Gastrocnemius medialis (tissue), 4 donors: ENCODE results near the gene TUT4. TPM values are rescaled to one million over a fixed set of nuclear protein-coding genes. Genes with fewer than 3 reads are reported as not detected.

Source experiments
- ATAC-seq, 2 donors: fragments of 150-250 bp; one replicate each; pipeline ENCODE4 v1.9.1; 2016
- DNase-seq, 2 donors: peaks; one replicate each; pipeline ENCODE4 v3.0.0-alpha.2; 2019
- H3K27ac ChIP-seq, 4 donors: fragments of 200-600 bp; sonication (generic); 1 replicate in 1 of 4; 2 replicates in 3 of 4; pipeline ENCODE4 v1.5.1; 2016 to 2018; ENCODE audit warnings: mild to moderate bottlenecking in 2 of 4, moderate library complexity in 1 of 4
- H3K27me3 ChIP-seq, 3 donors: fragments of 200-600 bp; sonication (generic) in 2 of 3; 1 replicate in 1 of 3; 2 replicates in 2 of 3; pipeline versions ENCODE4 v1.5.1 to v1.6.0; 2016 to 2019; ENCODE audit warnings: mild to moderate bottlenecking in 1 of 3, moderate library complexity in 1 of 3
- H3K36me3 ChIP-seq, 2 donors: fragments of 200-600 bp; sonication (generic) in 1 of 2; one replicate each; pipeline ENCODE4 v1.5.1; 2017 to 2018
- H3K4me1 ChIP-seq, 2 donors: fragments of 200-600 bp; sonication (generic) in 1 of 2; one replicate each; pipeline ENCODE4 v1.5.1; 2016 to 2017; ENCODE audit warnings: mild to moderate bottlenecking in 2 of 2
- H3K4me3 ChIP-seq, 4 donors: fragments of 200-600 bp; sonication (generic) in 3 of 4; 1 replicate in 1 of 4; 2 replicates in 3 of 4; pipeline ENCODE4 v1.5.1; 2016 to 2019; ENCODE audit warnings: mild to moderate bottlenecking in 2 of 4
- H3K9me3 ChIP-seq, 3 donors: fragments of 200-600 bp; sonication (generic) in 2 of 3; 1 replicate in 1 of 3; 2 replicates in 2 of 3; pipeline ENCODE4 v1.5.1; 2016 to 2019
- CTCF ChIP-seq, 5 experiments: fragments of 450-650 bp in 3 of 5; fragments of 200-600 bp in 2 of 5; sonication (generic) in 2 of 5; IDR thresholded peaks in 4 of 5; conservative IDR thresholded peaks in 1 of 5; 1 replicate in 4 of 5; 2 replicates in 1 of 5; pipeline ENCODE4 v1.5.1; 2016 to 2019; ENCODE audit warnings: antibody characterized with exemption in 5 of 5, mild to moderate bottlenecking in 3 of 5, moderate library complexity in 3 of 5
- POLR2A ChIP-seq, 2 donors: fragments of 450-650 bp; IDR thresholded peaks; one replicate each; pipeline ENCODE4 v1.6.1; 2017; ENCODE audit warnings: antibody characterized with exemption in 2 of 2, mild to moderate bottlenecking in 2 of 2, moderate library complexity in 2 of 2
- in situ Hi-C, 4 donors: fragments of 200-750 bp; cut with MboI; loops; one replicate each; pipeline versions ENCODE4 v1.15.0 to v1.8.0; 2017; ENCODE audit warnings: low sequenced_read_pairs in 4 of 4
- intact Hi-C: fragments of 100-400 bp; cut with DNase I; formaldehyde crosslinking; loops from one replicate; pipeline ENCODE4 v1.15.1; 2023; ENCODE audit warnings: low total_unique reads
- total RNA-seq, 4 donors: library from RNA; depleted of rRNA; stranded (reverse); fragments of >200 nt; gene quantifications; one replicate each; pipeline versions ENCODE4 v1.1.0 to v1.2.3, GENCODE V29; 2016

Gene TUT4
- total RNA-seq, 4 donors from 2014 or later: 51.7 to 152 (median 67.5) TPM

- DNase-seq (no peak), ATAC-seq (no peak)
- Histone ChIP-seq H3K4me1 (no peaks in the 10 kb centered on the region), H3K4me3 (no peak overlapping the region), H3K9me3 (no peaks in the 10 kb centered on the region), H3K27me3 (no peaks in the 10 kb centered on the region), H3K27ac (no peak overlapping the region), H3K36me3 (no peaks in the 10 kb centered on the region)
- intact Hi-C loops: no loop called here
- TF ChIP-seq POLR2A (IDR thresholded peaks at IDR 0.05): no peak
- in situ Hi-C loops: no loop called here
Observed at GRCh38 chr1:52576074-52576473, 23.2 kb upstream of the TUT4 start.

GRCh38 chr1:52574594-52574993 is 21.7 kb upstream of the TUT4 start:
- no peaks in the 10 kb centered on the region for H3K36me3 ChIP-seq
- in situ Hi-C loops: no loop called here

GRCh38 chr1:52572387-52572786 is 19.5 kb upstream of the TUT4 start:
- TF ChIP-seq POLR2A (IDR thresholded peaks at IDR 0.05) (no peak), CTCF (IDR thresholded peaks at IDR 0.05 in 4 of 5, conservative IDR thresholded peaks at IDR 0.05 in 1 of 5) (no peak)
- intact Hi-C loops: no loop called here
- no peaks in the 10 kb centered on the region for H3K27me3 ChIP-seq
- peaks cover 0 to 9% of the 10 kb centered on the region in 2 donors for H3K4me1 ChIP-seq
- in situ Hi-C loops: no loop called here
- H3K9me3 ChIP-seq: no peaks in the 10 kb centered on the region
- no peaks in the 10 kb centered on the region for H3K36me3 ChIP-seq
- H3K4me3 ChIP-seq: no peak overlapping the region
- DNase-seq (no peak), ATAC-seq (no peak)
- H3K27ac ChIP-seq: no peak overlapping the region

More at GRCh38 chr1:52574594-52574993, 21.7 kb upstream of the TUT4 start:
- Histone ChIP-seq H3K4me1 (peaks cover 0 to 3% of the 10 kb centered on the region in 2 donors), H3K4me3 (no peak overlapping the region), H3K27ac (no peak overlapping the region), H3K27me3 (no peaks in the 10 kb centered on the region), H3K9me3 (no peaks in the 10 kb centered on the region)
- intact Hi-C loops: no loop called here
- no peak for ATAC-seq
- TF ChIP-seq CTCF (IDR thresholded peaks at IDR 0.05 in 4 of 5, conservative IDR thresholded peaks at IDR 0.05 in 1 of 5) (no peak), POLR2A (IDR thresholded peaks at IDR 0.05) (no peak)
- no peak for DNase-seq

GRCh38 chr1:52571783-52572182 is 18.9 kb upstream of the TUT4 start:
- H3K4me1 ChIP-seq: peaks cover 0 to 9% of the 10 kb centered on the region in 2 donors
- no peak overlapping the region for H3K27ac ChIP-seq
- H3K36me3 ChIP-seq: no peaks in the 10 kb centered on the region
- intact Hi-C loops (no loop called here), in situ Hi-C loops (no loop called here)
- H3K9me3 ChIP-seq: no peaks in the 10 kb centered on the region
- no peak for TF ChIP-seq POLR2A (IDR thresholded peaks at IDR 0.05)
- no peak for TF ChIP-seq CTCF (IDR thresholded peaks at IDR 0.05 in 4 of 5, conservative IDR thresholded peaks at IDR 0.05 in 1 of 5)
- no peak for ATAC-seq
- no peak for DNase-seq
- no peaks in the 10 kb centered on the region for H3K27me3 ChIP-seq
- no peak overlapping the region for H3K4me3 ChIP-seq

- in situ Hi-C loops: no loop called here
- no peak for DNase-seq
- Histone ChIP-seq H3K4me3 (no peak overlapping the region), H3K27ac (no peak overlapping the region), H3K36me3 (no peaks in the 10 kb centered on the region), H3K9me3 (no peaks in the 10 kb centered on the region), H3K27me3 (no peaks in the 10 kb centered on the region), H3K4me1 (peaks cover 0 to 9% of the 10 kb centered on the region in 2 donors)
- ATAC-seq: no peak
- no peak for TF ChIP-seq POLR2A (IDR thresholded peaks at IDR 0.05)
- no peak for TF ChIP-seq CTCF (IDR thresholded peaks at IDR 0.05 in 4 of 5, conservative IDR thresholded peaks at IDR 0.05 in 1 of 5)
- intact Hi-C loops: no loop called here
Observed at GRCh38 chr1:52569449-52570210, 16.7 kb upstream of the TUT4 start.
